GM19324 (cell line): Measurements from ENCODE around the gene CRB2.
"Not testable (repeated sequence)": the region's sequence is repeated elsewhere in the genome, so short reads cannot be mapped to it uniquely, and the experiment has no call there.

ENCODE experiments used
- ATAC-seq: cut with Tn5 transposase; IDR thresholded peaks from one replicate; pipeline ENCODE4 v1.9.1; 2021; ENCODE audit warnings: mild to moderate bottlenecking, moderate library complexity; ENCODE audit not compliant: unreplicated experiment, low FRiP score

The CRB2 gene

DNA sequence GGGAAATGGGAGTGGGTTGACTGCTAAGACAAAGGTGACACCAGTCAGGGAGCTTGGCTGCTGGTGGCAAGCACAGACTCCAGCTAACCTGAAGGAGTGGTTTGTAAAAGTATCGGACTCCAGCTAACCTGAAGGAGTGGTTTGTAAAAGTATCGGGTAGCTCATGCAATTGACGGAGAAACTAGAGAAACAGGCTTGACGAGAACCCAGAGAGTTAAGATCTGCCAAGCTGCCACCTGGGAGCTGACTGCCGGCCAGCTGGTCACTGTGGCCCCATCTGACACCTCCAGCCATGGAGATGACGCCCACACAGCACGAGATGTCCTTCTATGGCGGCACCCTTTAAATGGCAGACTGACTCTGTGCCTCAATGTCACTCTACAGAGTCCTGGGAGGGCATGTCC, 28.3 kb upstream of the CRB2 start:
- no peak for ATAC-seq

DNA sequence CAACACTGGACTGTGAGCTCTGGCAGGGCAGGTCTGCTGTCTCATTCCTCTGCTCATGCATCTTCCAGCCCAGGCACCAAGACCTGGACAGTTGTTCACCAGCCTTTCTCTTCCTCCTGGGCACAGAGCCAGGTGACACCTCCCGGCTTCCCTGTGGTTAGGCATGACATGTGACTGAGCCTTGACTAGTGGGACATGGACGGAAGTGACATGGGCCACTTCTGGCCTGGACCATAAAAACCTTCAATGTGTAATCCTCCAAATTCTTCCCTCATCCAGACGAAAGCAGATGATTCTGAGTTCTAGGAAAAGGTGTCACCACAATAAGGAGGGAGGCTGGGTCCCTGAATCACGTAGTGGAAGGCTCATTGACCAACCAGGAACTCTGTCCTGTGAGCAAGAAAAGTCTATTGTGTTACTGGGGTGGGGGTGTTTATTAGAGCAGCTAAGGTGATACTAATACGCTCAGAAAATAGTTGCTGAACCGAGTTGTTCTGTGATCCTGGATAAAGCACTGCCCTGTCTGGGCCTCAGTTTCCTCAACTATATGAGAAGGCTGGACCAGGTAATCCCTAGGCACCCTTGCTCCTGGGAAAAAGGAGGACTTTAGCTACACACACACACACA, 26.6 kb upstream of the CRB2 start:
- no peak for ATAC-seq

DNA sequence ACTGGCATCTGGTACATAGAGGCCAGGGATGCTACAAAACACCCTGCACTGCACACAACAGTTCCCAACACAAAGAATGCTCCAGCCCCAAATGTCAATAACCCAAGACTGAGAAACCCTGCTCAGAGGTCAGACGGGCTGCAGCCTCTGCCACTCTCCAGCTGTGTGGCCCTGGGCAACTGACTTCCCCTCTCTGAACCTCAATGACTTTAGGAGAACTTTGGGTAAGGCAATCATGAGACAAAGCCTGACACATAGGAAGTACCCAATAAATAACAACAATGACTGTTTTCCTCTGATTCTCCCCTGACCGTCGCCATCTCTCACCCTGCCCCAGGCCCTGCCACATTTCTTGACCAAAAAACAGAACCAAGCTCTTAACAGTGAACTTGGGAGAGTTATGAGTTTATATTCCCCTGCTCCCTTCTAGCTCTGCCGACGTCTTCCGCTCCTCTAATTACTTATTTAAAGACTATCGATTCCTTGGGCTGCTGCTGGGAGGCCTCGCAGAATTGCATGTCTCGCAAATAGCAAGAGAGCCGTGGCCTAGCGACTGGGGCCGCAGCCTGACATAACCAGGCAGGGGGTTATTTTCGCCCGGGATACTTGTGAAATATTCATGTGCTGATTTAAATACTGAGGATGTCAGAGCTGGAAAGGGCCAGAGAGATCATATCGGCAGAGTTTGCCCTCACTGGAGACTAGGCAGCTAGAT, 24.5 kb upstream of the CRB2 start:
- ATAC-seq = no peak

DNA sequence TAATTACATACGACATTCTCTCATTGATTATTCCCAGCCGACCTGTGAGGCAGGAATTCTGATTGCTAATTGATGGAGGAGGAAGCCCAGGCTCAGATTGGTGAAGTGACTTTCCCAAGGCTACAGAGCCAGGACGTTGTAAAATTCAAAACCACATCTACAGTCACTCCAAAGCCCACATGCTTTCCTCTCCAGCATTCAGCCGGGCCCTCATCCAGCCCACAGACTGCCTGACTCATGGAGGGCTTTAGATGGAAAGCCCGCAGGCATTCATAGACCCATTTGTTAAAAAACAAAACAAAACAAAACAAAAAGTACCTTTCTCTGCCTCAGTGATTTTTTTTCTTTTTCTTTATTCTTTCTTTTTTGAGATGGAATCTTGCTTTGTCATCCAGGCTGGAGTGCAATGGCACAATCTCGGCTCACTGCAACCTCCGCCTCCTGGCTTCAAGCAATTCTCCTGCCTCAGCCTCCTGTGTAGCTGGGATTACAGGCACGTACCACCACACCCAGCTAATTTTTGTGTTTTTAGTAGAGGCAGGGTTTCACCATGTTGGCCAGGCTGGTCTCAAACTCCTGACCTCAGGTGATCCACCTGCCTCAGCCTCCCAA, 22.8 kb upstream of the CRB2 start:
- not testable (repeated sequence) for ATAC-seq

DNA sequence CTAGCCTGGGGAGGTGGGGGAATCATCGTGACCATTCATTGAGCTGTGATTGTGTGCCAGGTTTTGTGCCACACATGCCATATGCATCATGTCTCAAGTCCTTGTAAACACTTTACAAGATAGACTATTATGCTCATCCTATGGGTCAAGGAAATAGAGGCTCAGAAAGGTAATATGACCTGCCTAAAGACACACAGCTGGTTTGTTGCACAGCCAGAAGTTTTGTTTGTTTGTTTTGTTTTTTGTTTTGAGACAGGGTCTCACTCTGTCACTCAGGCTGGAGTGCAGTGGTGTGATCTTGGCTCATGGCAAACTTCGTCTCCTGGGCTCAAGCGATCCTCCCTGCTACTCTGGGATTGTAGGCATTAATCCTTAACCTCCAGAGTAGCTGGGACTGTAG, 21.4 kb upstream of the CRB2 start:
- ATAC-seq = no peak

DNA sequence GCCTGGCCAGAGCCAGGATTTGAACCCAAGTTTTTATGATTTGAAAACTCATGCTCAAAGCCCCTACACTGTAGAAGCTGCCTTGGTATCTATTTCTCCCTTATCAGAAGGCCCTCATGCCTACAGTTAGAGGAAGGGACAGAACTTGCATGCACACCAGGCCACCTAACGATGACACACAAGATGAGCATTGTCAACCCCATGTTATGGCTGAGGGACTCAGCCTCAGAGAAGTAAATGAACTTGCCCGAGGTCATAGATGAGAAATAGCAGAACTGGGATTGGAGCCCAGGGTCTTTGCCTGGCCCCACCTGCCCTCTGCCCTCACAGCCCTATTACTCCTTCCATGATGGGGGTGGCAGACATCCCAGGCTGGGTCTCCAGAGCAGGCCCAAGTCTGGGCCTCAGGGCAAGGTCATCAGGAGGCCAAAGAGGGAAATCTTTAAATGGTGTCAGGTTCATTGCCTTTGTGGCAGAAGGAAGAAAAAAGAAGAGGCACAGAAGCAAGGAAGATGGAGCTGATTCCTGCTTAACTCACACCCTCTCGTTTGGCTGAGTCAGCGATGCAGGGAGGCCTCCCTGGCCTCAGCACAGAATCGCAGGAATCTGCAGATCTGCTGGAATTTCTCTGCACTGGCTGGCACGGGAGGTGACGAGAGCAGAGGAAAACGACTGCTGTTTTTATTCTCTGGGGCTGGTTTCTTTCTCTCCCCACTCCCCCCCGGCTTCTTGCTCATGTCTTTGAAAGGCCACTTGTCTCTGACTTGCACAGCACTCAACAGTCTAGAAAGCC, 20.6 kb upstream of the CRB2 start:
- ATAC-seq = no peak

DNA sequence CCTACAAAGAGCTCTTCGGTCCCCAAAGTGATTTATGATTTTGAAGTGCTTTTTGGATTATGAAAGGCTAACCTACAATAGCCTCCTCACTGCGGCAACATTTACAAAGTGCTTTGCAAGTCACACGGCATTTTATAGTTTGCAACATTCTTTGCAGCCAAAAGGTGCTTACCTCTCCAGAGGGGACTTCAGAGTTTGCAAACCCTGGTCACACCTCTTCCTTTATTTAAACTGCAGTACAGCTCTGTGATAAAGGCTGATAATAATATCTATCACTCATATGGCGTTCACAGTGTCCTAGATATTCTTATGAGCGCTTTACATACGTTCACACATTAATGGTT, 20.0 kb upstream of the CRB2 start:
- no peak for ATAC-seq

DNA sequence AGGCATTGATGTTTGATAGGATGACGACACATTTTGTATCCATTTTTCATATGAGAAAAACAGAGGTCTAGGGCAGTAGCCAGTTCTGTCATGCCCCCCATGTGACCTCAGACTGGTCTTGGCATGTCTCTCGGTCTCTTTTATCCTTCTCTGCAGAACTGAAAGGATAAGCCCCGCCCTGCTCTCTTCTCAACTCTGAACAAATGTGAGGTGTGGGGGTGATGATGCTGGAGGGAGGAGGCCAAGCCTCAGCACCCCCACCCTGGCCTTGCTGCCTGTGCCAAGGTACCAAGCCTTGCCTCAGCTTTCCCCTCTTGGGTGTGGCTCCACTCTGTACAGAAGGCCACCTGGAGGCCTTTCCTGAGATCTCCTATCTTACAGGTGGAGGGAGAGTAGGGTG, 19.5 kb upstream of the CRB2 start:
- ATAC-seq = no peak

DNA sequence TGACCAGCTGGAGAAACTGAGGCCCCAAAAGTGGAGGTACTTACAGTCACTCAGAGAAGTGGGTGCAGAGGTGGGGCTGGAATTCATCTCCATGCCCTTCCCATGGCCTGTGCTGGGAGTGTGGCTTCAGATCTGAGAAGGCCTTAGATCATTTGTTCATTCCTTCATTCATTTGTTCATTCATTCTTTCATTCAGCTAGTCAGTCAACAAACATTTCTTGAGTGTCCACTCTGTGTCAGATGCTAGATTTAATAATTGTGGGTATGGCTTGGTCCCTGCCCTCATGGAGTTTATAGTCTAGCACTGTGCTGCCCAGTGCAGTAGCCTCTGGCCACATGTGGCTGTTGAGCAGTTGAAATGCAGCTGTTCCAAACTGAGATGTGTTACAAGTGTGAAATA, 19.0 kb upstream of the CRB2 start:
- ATAC-seq = no peak

DNA sequence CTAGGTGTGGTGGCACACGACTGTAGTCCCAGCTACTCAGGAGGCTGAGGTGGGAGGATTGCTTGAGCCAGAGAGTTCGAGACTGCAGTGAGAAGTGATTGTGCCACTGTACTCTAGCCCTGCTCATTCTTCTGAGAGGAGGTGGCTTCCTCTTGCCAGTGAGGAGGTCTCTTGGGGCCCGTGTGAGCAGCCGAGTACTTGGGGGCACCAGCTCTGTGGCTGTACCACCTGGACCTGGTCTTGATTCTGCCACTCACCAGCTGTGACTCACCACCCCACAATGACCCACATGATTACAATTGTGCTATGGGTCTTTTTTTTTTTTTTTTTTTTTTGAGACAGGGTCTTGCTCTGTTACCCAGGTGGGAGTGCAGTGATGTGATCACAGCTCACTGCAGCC, 18.0 kb upstream of the CRB2 start:
- ATAC-seq = no peak

DNA sequence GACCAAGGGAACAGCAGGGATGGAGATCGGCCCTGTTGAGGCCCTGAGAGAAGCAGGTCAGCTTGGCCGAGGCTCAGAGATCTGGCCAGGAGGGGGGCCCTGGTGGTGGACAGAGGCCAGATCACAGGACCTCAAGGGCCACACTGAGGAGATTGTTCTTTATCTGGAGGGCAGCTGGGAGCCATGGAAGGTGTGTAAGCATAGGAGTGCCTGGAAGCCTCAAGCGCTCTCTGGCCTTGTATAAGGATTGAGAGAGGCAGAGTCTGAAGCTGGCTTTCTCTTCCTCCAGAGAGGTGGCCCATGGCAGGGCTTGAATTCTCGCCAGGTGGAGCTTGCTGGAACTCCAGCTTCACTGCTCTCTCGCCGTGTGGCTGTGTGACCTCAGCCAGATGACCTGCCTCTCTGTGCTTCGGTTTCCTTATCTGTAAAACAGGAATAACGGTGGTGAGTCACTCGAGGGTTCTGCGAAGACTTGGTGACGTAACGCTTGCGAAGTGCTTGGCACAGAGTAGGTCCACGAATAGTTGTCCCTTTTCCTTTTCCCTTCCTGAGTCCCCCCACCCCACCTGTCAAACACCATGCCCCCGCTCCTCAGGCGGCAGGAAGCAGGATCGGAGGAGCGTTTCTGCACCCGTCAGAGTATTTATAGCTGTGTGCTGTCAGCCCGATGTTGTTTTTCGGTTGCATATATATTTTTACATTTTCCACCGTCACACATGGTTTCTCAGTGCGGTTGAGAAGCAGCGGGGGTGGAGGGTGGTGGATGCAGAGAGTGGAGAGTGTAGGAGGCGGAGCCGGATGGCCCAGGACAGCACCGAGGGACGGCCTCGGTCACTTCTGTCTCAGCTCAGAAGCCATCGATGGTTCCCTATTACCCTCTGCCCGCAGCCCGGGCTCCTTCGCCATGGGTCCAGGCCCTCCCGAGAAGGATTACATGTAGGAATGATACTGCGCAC, 17.0 kb upstream of the CRB2 start:
- ATAC-seq = peak; percentile 83

DNA sequence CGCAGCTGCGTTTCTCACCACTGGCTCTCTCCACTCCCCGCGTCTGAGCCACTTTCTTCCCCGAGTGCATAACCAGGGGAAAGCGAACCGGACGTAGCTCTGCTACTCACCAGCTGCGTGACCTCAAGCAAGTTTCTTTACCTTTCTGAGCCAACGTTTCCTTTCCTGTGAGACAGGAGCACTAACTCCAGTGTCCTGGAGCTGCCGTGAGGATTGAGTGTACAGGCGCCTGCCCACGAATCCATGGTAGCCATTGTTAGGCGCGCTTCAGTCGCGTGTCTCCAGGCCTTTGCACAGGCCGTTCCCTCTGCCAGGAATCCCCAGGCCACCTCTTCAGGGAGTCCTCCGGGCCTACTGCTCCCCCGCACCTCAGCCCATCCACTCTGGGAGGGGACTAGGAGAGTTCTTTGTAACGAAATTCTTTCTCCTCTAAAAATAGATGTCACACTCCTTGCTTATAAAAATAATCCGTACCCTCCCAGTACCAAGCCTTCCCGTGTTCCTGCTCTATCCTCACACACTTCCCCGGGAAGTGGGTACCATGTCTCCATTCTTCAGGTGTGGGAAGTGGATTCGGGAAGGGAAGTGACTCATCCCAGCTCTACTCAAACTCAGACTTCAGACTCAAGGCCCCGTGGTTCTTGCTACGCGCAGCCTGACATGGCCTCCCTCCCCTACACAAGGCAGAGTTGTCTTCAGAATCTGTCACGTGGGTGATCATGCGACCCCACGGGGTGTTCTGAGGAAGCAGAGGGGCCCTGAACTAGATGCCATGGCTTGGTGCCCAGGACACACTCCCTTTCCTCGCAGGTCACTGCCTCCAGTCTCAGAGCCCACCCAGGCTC, 16.1 kb upstream of the CRB2 start:
- ATAC-seq = peak; percentile 36

DNA sequence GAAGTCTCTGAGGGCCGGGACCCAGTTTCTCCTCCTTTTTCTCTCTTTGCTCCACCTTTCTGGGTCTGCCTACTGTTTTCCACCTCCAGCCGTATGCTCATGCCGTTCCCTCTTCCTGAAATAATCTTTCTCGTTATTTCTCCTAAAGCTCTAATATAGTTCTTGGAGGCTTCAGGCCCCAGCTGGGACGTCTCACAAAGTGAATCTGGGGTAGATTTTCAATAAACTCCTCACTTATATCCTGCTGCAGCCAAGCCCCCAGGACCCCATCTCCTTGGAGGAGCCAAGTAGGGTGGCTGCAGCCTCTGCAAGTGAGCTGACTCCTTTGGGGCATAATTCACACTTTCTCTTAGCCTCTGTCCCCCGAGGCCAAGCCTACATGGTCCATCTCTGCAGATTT, 14.2 kb upstream of the CRB2 start:
- no peak for ATAC-seq

DNA sequence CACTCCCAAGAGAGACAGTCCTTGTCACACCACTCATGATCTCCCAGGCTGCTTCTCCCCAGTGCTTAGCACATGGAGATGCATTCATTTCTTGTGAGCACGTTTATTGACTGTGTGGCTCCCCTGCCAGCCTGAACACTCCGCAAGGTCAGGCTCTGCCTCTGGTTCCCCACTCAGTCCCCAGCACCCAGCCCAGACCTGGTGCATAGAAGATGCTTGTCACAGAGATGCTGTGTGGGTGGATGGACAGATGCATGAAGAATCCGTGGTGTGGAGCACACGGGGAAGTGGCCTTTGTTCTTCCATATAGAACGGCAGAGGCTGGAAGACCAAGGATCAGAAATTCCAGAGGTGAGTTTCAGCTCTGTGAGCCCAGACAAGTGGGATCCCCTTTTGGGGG, 13.8 kb upstream of the CRB2 start:
- ATAC-seq = no peak

DNA sequence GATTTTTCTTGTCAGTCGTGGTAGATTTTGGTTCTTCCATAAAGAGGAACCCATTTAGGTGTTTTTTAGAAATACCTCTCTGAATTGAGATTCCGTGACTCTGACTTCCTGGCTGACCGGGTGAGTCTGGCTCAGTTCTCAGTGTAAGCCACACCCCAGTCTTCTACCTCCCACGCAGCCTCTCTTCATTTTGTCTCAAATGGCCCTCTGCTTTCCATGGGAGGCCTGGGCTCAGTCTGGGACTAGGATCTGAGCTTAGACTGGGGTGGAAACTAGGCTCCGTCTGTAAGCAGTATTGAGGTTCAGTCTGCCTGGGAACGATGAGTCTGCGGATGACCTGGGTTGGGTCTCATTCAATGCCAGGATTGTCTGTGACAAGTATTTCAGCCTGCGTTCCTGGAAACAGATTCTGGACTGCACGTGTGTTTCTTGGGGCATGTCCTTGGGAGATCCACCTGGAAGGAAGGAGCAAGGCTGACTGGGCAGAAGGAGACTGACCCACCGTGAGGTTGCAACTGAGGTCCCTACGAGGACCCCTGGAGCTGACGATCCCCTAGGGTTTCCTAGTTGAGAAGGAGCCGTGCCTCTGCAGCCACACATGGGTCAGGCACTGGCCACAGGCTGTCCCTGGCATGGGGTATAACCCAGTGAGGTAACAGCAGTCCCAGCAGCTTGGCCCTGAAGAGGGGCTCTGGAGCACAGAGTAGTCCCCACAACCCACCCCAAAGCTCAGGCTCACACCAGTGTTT, 12.4 kb upstream of the CRB2 start:
- no peak for ATAC-seq

DNA sequence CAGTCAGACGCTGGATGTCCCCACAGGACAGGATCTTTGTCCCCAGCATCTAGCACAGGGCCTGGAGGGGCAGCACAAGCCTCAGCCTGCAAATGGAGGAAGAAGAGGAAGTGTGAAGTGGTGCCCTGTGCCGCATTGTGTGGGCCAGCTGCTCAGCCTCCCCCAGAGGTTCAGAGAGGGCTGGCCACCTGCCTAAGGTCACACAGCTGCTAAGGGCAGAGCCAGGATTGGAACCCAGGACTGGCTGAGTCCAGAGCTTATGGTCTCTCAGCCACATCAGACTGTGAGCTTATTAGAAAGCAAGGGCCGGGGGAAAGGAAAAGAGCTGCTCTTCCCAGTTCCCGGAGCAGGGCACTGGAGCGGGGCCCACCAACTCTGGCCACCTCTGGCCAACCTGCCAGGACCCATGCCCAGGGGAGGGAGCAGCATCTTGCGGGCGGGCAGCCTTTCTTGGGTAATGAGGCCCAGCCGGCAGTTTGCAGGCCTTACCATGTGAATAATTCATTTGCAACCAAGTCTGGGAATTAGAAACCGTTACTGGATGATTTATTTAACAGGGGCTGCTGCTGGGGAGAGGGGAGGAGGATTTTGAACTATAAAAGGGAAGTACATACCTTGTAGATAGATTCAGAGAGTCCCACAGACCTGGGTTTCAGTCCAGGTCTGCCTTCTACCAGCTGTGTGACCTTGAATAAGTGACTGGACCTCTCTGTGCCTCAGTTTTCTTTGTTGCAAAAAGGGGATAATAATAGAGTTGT, 11.6 kb upstream of the CRB2 start:
- no peak for ATAC-seq

DNA sequence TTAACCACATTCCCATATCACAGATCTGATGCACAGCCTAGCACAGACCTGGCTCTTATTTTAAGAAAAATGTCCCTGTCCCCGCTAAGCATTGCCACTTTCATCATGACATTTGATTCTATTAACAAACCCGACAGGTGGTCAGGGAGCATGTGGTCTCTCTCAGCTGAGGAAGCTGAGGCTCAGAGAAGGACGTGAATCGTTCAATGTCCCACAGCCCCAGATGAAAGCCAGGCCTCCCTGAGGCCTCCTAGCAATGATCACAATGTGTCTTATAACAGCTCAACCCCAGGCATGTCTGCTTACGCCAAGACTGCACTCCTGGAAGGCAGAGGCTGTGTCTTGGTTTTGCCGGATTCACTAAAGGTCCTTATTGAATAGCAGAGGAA, 10.4 kb upstream of the CRB2 start:
- ATAC-seq = no peak

DNA sequence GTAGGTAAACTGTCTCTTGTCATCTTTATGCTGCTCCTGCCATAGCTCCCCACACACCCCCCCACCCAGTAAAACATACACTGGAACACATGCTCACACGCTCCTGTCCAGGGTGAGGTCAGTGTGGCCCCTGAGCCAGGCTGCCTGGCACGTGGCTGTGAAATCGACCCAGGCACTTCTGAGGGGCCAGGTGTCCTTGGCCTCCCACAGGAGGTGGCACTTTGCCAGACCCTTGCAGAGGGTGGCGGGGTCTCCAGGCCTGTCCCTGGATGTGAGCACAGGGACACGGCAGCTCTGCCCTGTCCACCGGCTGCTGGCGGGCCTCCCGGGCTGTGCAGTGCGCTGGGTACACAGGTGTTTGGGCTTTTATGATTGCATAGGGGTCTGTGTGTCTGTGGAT, 10.0 kb upstream of the CRB2 start:
- no peak for ATAC-seq
